HFFc6 (cell line): ENCODE results near the gene TCP1. TPM values are rescaled to one million over a fixed set of nuclear protein-coding genes. Genes with fewer than 3 reads are reported as not detected.
A peak's percentile ranks its signal among the peaks of the same experiment; 100 is the strongest.
"Not testable (repeated sequence)": the region's sequence is repeated elsewhere in the genome, so short reads cannot be mapped to it uniquely, and the experiment has no call there.

Source experiments
- DNase-seq: peaks from one replicate; pipeline ENCODE4 v3.0.0-alpha.2; 2018
- H3K27ac Mint-ChIP-seq: 2 replicates; pipeline ENCODE4 v1.8.0; 2020; ENCODE audit warnings: mild to moderate bottlenecking, mixed read lengths
- H3K27me3 Mint-ChIP-seq: 2 replicates; pipeline ENCODE4 v1.8.0; 2021; ENCODE audit warnings: mild to moderate bottlenecking, moderate library complexity, mixed read lengths; ENCODE audit not compliant: insufficient read depth
- H3K36me3 Mint-ChIP-seq: 2 replicates; pipeline ENCODE4 v1.8.0; 2021; ENCODE audit warnings: low read depth, mixed read lengths
- H3K4me1 Mint-ChIP-seq: 2 replicates; pipeline ENCODE4 v1.8.0; 2020; ENCODE audit warnings: low read depth, mixed read lengths
- H3K4me3 Mint-ChIP-seq: 2 replicates; pipeline ENCODE4 v1.8.0; 2020; ENCODE audit warnings: mild to moderate bottlenecking, moderate library complexity, mixed read lengths
- H3K9me3 Mint-ChIP-seq: 2 replicates; pipeline ENCODE4 v1.8.0; 2020; ENCODE audit warnings: mild to moderate bottlenecking, mixed read lengths
- CTCF ChIP-seq: fragments of 200-600 bp; sonication (generic); IDR thresholded peaks from 2 replicates; pipeline ENCODE4 v1.5.0; 2021; ENCODE audit warnings: antibody characterized with exemption, mild to moderate bottlenecking
- total RNA-seq, 6 experiments: library from RNA; stranded (reverse); fragmentation: NEBNext Ultra II Directional; extraction: Animal tissue kit (Norgen Biotek cat#: 25700); gene quantifications; 2 replicates in 1 of 6; 3 replicates in 5 of 6; pipeline ENCODE4 v1.2.3, GENCODE V29; 2021

The TCP1 gene
- total RNA-seq, 6 experiments from 2014 or later, result 212 to 270 (median 225) TPM

GRCh38 chr6:159753081-159753872 lies 36.1 kb downstream of the TCP1 start:
- H3K36me3 Mint-ChIP-seq, result peaks cover 37% of the 10 kb centered on the region
- no peak for TF ChIP-seq CTCF
- no peaks in the 10 kb centered on the region for H3K9me3 Mint-ChIP-seq
- H3K4me3 Mint-ChIP-seq, result no peak overlapping the region
- no peaks in the 10 kb centered on the region for H3K27me3 Mint-ChIP-seq
- DNase-seq, result no peak
- H3K4me1 Mint-ChIP-seq, result peaks cover 8% of the 10 kb centered on the region
- H3K27ac Mint-ChIP-seq, result peak overlapping the region; percentile 55

- DNase-seq, result no peak
- Mint-ChIP-seq H3K36me3 (peaks cover 29% of the 10 kb centered on the region), H3K27me3 (no peaks in the 10 kb centered on the region), H3K4me1 (no peaks in the 10 kb centered on the region; the same call in 1 of the 2 replicates), H3K9me3 (no peaks in the 10 kb centered on the region), H3K4me3 (no peak overlapping the region), H3K27ac (no peak overlapping the region)
- TF ChIP-seq CTCF, result no peak
Measured at GRCh38 chr6:159751448-159751847, 38.0 kb downstream of the TCP1 start.

GRCh38 chr6:159748127-159748526 lies 41.3 kb downstream of the TCP1 start:
- DNase-seq, H3K4me3 Mint-ChIP-seq: not testable (repeated sequence)
- peaks cover 35% of the 10 kb centered on the region for H3K36me3 Mint-ChIP-seq

GRCh38 chr6:159746759-159747158 lies 42.6 kb downstream of the TCP1 start:
- Mint-ChIP-seq H3K27me3 (no peaks in the 10 kb centered on the region), H3K4me3 (no peak overlapping the region), H3K27ac (no peak overlapping the region), H3K36me3 (peaks cover 35% of the 10 kb centered on the region), H3K9me3 (no peaks in the 10 kb centered on the region), H3K4me1 (no peaks in the 10 kb centered on the region)
- no peak for TF ChIP-seq CTCF
- no peak for DNase-seq

More at GRCh38 chr6:159748127-159748526, 41.3 kb downstream of the TCP1 start:
- not testable (repeated sequence) for H3K27ac Mint-ChIP-seq, H3K9me3 Mint-ChIP-seq, H3K4me1 Mint-ChIP-seq, H3K27me3 Mint-ChIP-seq

GRCh38 chr6:159745081-159745480 lies 44.3 kb downstream of the TCP1 start:
- Mint-ChIP-seq H3K27ac (no peak overlapping the region), H3K4me1 (0 out of 2 replicates have a peak, but pooled peaks cover 4% of the 10 kb centered on the region), H3K4me3 (no peak overlapping the region), H3K9me3 (no peaks in the 10 kb centered on the region), H3K27me3 (no peaks in the 10 kb centered on the region), H3K36me3 (peaks cover 47% of the 10 kb centered on the region)
- no peak for DNase-seq
- no peak for TF ChIP-seq CTCF

- H3K27ac Mint-ChIP-seq, result peak overlapping the region; percentile 40; the same call in 1 of the 2 replicates
Measured at GRCh38 chr6:159742165-159742564, 47.2 kb downstream of the TCP1 start.

More at GRCh38 chr6:159742165-159742564, 47.2 kb downstream of the TCP1 start:
- Mint-ChIP-seq H3K9me3 (no peaks in the 10 kb centered on the region), H3K36me3 (peaks cover 38% of the 10 kb centered on the region), H3K27me3 (no peaks in the 10 kb centered on the region), H3K4me1 (peaks cover 5% of the 10 kb centered on the region; the same call in 1 of the 2 replicates), H3K4me3 (no peak overlapping the region)
- no peak for TF ChIP-seq CTCF
- no peak for DNase-seq
